ENCODE measurements around the gene SMPD3. TPM values are rescaled to one million over a fixed set of nuclear protein-coding genes. Genes with fewer than 3 reads are reported as not detected.

The SMPD3 gene
- polyA plus RNA-seq, 4 donors: 1.1 to 2.4 (median 1.7) TPM

GRCh38 chr16:68345958-68346635, 102.2 kb downstream of the SMPD3 start:
- DNase-seq (ENCODE audit: low read depth in 4 of 4, low spot score in 2 of 4): no peak

DNA sequence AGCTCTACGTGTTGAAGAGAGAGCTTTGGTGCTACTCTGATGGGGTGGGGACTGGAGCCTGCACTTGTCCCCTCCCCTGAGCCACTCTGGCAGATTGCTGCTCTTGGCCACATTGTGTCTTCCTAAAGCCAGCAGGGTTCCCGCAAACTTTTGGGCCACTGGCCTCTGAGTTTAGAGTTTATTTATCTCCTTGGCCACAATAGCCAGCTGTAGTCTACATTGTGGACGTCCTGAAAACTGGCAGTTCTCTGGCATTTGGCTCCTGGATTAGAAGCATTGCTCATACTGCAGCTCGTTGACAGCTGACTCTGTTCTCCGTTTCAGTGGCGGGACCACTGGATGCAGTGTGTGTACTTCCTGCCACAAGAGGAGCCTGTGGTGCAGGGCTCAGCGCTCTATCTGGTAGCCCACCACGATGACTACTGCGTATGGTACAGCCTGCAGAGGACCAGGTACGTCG, 102.9 kb downstream of the SMPD3 start:
- DNase-seq (ENCODE audit: low read depth in 4 of 4, low spot score in 2 of 4): no peak

GRCh38 chr16:68344252-68344651, 104.1 kb downstream of the SMPD3 start:
- no peak for DNase-seq (ENCODE audit: low read depth in 4 of 4, low spot score in 2 of 4)

DNA sequence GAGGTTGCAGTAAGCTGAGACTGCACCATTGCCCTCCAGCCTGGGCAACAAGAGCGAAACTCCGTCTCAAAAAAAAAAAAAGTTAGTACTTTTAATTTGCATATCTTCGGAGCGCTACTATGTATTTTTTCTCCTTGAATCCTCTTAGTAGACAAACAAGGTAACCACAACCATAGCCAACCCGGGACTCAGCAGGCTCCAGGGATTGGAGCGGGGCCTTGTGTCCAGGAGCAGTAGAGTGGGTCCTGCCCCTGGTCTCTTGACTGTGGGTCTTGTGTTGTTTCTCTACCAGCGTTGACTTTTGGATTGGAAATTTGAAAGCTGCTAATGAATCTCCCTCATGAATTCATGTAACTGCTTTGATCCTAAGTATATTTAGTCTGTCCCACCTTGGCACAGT, 105.2 kb downstream of the SMPD3 start:
- no peak for DNase-seq (ENCODE audit: low read depth in 4 of 4, low spot score in 2 of 4)

- DNase-seq (ENCODE audit: low read depth in 4 of 4, low spot score in 2 of 4): no peak
Measured at GRCh38 chr16:68342620-68343019, 105.7 kb downstream of the SMPD3 start.

DNA sequence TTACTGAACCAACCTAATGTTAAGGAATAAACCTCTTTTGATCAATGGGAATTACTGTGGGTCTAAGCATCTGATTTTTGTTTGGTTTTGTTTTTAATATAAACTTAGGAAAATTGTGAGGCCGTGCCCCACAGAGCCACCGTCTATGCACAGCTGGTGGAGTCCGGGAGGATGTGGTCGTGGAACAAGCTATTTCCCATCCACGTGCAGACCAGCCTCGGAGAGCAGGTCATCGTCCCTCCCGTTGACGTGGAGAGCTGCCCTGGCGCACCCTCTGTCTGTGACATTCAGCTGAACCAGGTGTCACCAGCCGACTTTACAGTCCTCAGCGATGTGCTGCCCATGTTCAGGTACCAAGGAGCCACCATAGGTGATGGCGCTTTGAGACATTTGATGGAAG, 109.1 kb downstream of the SMPD3 start:
- DNase-seq (ENCODE audit: low read depth in 4 of 4, low spot score in 2 of 4): no peak

- DNase-seq (ENCODE audit: low read depth in 4 of 4, low spot score in 2 of 4): no peak
Measured at GRCh38 chr16:68338326-68339119, 109.8 kb downstream of the SMPD3 start.

DNA sequence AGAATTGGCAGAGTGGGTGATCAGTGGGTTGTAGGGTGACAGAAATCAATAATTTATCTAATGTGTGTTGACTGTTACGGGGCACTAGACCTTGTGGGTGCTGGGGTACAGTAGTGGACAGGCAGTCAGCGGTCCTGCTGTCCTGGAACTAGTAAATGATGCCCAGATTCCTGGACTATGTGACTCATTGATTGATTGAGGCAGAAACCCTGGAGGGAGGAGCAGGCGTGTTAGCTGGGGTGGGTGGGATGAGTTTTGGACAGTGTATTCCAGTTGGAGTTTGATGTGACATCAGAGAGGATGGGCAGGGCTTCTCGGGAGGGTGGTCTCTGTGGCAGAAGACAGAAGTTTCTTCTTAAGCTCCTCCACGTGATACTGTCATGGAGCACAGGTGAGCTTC, 113.1 kb downstream of the SMPD3 start:
- no peak for DNase-seq (ENCODE audit: low read depth in 4 of 4, low spot score in 2 of 4)

GRCh38 chr16:68332411-68333121, 115.7 kb downstream of the SMPD3 start:
- peak in 1 of 4 donors; percentile 44 for DNase-seq (ENCODE audit: low read depth in 4 of 4, low spot score in 2 of 4)

GRCh38 chr16:68331879-68332410, 116.4 kb downstream of the SMPD3 start:
- no peak for DNase-seq (ENCODE audit: low read depth in 4 of 4, low spot score in 2 of 4)

DNA sequence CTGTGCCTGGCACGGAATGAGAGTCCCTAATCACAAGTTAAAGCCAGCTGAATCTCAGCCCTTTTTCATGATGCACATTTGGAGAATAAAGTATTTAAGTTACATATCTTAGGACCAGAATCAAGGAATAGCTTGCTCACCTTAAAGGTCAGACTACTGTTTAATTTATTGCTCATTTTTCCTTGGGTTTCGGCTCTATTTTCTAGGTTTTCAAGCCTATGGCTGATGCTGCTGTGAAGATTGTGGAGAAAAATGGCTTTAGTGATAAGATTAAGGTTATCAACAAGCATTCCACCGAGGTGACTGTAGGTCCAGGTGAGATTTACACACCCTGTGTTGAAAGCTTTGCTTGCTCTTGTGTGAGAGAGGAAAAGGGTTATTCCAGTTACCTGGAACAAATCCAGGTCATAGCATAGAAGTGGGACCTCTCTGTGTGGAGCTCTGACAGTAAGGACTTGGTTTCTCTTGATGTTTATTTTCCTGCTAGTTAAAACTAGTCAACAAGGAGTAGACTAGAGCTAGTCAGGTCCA, 119.4 kb downstream of the SMPD3 start:
- no peak for DNase-seq (ENCODE audit: low read depth in 4 of 4, low spot score in 2 of 4)

DNA sequence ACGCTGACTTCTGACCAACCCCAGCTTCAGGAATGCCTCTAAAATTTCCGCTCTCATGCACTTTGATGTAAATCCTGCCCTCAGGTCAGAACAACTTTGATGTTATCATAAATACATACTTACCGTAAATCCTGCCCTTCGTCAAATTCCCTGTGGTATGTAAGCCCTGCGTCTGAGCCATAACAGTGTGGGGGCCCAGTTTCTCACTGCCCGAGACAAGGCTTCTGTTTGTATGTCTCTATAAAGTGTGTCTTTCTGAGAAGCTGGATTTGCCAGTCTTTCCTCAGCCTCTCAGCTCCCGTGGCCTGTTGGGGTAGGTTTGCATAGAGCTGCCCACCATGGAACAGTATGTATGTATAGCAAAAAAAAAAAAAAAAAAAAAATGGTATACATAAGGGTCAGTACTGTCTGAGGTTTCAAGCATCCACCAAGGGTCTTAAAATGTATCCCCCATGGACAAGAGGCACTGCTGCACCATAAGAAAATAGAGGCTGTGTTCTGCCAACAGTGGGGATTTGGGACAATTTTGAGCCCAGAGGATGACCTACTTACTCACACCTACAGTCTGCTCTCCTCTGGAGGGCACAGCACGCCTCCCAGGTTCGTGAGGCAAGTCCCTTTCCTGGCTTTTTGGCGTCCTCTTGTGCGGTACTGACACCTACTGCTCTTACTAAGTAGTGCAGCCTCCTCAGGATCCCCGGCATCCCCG, 120.0 kb downstream of the SMPD3 start:
- peak in 2 of 4 donors; percentile 56 to 75 for DNase-seq (ENCODE audit: low read depth in 4 of 4, low spot score in 2 of 4)

GRCh38 chr16:68324780-68325357, 123.4 kb downstream of the SMPD3 start:
- DNase-seq (ENCODE audit: low read depth in 4 of 4, low spot score in 2 of 4): no peak

DNA sequence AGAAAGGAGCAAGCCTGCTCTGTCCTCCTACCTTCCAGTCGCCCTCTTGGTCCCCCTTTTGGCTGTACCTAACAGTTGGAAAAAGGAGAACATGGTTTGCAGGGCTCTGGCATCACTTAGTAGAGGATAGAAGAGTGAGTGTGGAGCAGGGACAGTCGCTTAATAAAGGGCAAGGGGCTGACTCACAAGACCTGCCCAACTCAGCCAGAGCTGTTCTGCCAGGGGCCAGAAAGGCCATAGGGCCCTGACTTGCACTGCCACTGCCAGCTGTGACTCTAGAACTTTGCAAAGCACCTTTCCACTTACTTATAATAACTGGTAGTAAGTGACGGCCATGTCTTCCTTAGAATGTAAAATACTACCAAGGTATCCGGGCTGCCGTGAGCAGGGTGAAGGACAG, 124.0 kb downstream of the SMPD3 start:
- DNase-seq (ENCODE audit: low read depth in 4 of 4, low spot score in 2 of 4): no peak

GRCh38 chr16:68319185-68319908, 129.0 kb downstream of the SMPD3 start:
- DNase-seq (ENCODE audit: low read depth in 4 of 4, low spot score in 2 of 4): no peak

- no peak for DNase-seq (ENCODE audit: low read depth in 4 of 4, low spot score in 2 of 4)
Measured at GRCh38 chr16:68313116-68313515, 135.2 kb downstream of the SMPD3 start.

DNA sequence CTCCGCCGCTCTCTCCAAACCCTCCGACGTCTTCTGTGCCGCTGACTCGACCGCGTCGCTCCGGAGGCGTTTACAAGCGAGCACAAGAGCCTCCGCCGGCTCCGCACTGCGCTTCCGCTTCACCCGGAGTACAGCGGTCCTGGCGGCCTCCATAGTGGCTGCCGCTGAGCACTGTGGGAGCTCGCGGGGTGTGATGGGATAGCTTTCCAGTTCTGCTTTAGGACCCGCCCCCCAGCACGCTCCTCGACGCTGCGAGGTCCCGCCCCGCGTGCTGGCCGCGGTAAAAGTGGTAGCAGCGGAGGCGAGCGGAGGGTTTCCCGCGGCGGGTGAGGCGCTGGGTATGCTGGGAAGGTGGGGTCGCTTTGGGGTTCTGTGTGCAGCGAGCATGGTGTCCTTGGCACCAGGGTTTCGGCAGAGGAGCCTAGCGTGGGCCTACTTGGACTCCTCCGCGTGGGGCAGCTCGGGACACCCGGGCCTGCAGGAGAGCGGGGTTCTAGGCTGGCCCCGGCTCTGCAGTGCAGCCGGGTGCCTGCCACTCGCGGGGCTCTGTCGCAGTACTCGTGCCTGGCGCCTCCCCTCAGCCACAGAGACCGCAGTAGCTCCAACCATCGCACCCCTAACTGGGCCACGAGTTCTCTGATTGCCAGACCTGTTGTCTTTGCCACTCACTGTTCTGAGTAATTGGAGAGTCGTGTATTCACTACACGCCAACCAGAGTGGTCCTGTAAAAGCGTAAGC, 137.4 kb downstream of the SMPD3 start, which contains the start of the genes PRMT7 and SLC7A6OS:
TSS of gene PRMT7 (plus strand) at position 246 of the 738 bp plus-strand sequence. CDS start 4,961 bp downstream, outside the sequence.
TSS of gene SLC7A6OS (minus strand) at position 173 of the 738 bp plus-strand sequence. CDS start at position 153, 20 bp downstream.
- DNase-seq (ENCODE audit: low read depth in 4 of 4, low spot score in 2 of 4): peak in 3 of 4 donors; percentile 69 to 86 (median 82)

DNA sequence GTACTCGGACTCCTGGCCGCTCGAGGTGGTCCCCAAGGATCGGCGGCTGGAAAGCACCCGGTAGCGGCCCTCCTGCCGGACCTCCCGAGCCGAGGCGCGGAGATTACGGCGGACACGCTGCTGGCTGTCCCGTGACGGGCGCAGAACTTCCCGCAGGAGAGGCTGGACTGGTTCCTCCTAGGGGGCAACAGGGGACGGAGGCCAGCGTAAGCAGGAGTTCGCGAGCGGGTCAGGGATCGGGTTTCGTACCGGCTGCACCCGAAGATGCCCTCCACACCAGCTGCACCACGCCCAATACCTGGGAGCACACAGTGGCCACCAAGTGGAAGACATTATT, 137.9 kb downstream of the SMPD3 start:
- DNase-seq (ENCODE audit: low read depth in 4 of 4, low spot score in 2 of 4): no peak

Data from left renal cortex interstitium (tissue), 4 donors.